ENCODE results near the gene FBXL4. TPM values are rescaled to one million over a fixed set of nuclear protein-coding genes. Genes with fewer than 3 reads are reported as not detected.

The FBXL4 gene
- total RNA-seq, 1 experiment from 2014 or later: 5.1 TPM

DNA sequence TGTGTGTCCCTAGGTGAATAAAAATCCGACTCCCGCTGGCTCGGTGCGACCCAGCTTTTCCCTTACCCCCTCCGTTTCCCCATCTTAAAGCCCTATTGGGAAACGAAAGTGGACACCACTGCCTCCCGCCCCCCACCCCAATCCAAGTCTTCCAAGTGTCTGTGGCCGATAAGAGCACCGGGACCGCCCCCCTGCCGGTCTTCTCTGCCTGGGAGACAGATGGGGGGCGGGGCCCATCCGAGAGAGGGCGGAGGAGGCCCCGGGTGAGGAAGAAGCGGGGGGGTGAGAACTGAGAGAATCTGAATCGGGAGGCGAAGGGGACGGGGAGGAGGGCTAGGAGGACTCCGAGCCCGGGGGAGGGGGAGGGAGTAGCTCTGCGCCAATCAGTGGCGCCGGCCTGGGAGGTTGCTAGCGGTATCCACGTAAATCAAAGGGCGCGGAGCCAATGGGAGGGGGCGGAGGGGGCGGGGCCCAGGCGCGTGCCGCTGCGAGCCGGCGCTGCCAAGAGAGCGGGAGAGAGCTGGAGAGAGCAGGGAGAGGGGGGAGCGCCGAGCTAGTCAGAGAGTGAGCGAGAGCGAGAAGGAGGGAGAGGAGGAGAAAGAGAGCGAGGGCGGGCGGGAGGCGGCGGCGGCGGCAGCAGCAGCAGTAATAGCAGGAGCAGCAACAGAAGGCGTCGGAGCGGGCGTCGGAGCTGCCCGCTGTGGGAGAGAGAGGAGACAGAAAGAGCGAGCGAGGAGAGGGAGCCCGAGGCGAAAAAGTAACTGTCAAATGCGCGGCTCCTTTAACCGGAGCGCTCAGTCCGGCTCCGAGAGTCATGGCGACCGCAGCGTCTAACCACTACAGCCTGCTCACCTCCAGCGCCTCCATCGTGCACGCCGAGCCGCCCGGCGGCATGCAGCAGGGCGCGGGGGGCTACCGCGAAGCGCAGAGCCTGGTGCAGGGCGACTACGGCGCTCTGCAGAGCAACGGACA is 113.4 kb downstream of the FBXL4 start, which contains the start of gene POU3F2:
POU3F2 (plus strand) TSS at position 515 of the 972 bp plus-strand sequence; CDS start at position 815, 300 bp downstream.
- no peak within 1 kb of the TSS for H3K23ac ChIP-seq (ENCODE audit: insufficient read length, low read depth, low read length)
- H3K9me3 ChIP-seq (ENCODE audit: control insufficient read depth, low read depth, low read length): no peaks in the 10 kb centered on the region
- H3K79me2 ChIP-seq (ENCODE audit: insufficient read depth, low read length): no peaks in the 10 kb centered on the region
- no peak within 1 kb of the TSS for H2AK5ac ChIP-seq (ENCODE audit: insufficient read length, low read length)
- DNase-seq: peak; percentile 98
- H2BK20ac ChIP-seq (ENCODE audit: low read depth, low read length, poor library complexity, severe bottlenecking): no peak within 1 kb of the TSS
- H3K27me3 Mint-ChIP-seq (ENCODE audit: low read depth): peaks cover 97% of the 10 kb centered on the region
- no peaks in the 10 kb centered on the region for H4K20me1 ChIP-seq (ENCODE audit: control insufficient read depth, insufficient read depth, insufficient read length)
- no peak within 1 kb of the TSS for H3K18ac ChIP-seq (ENCODE audit: insufficient read length, low read depth, low read length)
- no peak within 1 kb of the TSS for H3K9ac ChIP-seq (ENCODE audit: extremely low read depth, insufficient read length, low read length)
- H3K56ac ChIP-seq (ENCODE audit: insufficient read length, low read depth, low read length): no peak within 1 kb of the TSS
- peaks cover 0 to 7% of the 10 kb centered on the region in 2 experiments; a peak in 3 of 5 replicates for H3K9me3 Mint-ChIP-seq
- H2BK15ac ChIP-seq (ENCODE audit: low read depth, low read length): no peak within 1 kb of the TSS
- TF ChIP-seq, protein P1, sequence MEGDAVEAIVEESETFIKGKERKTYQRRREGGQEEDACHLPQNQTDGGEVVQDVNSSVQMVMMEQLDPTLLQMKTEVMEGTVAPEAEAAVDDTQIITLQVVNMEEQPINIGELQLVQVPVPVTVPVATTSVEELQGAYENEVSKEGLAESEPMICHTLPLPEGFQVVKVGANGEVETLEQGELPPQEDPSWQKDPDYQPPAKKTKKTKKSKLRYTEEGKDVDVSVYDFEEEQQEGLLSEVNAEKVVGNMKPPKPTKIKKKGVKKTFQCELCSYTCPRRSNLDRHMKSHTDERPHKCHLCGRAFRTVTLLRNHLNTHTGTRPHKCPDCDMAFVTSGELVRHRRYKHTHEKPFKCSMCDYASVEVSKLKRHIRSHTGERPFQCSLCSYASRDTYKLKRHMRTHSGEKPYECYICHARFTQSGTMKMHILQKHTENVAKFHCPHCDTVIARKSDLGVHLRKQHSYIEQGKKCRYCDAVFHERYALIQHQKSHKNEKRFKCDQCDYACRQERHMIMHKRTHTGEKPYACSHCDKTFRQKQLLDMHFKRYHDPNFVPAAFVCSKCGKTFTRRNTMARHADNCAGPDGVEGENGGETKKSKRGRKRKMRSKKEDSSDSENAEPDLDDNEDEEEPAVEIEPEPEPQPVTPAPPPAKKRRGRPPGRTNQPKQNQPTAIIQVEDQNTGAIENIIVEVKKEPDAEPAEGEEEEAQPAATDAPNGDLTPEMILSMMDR (conservative IDR thresholded peaks at IDR 0.05): no peak
- H3K27me3 ChIP-seq (ENCODE audit: insufficient read depth, low read length): peaks cover 73% of the 10 kb centered on the region
- H3K4ac ChIP-seq (ENCODE audit: low read depth, low read length): no peak within 1 kb of the TSS
- no peak within 1 kb of the TSS for H3K14ac ChIP-seq (ENCODE audit: insufficient read depth, low read length)
- H3K27ac ChIP-seq (ENCODE audit: insufficient read length, low read depth, low read length): no peak within 1 kb of the TSS
- H3K4me2 ChIP-seq (ENCODE audit: insufficient read depth, insufficient read length, low read length): peak within 1 kb of the TSS; percentile 81
- no peak within 1 kb of the TSS for H4K91ac ChIP-seq (ENCODE audit: insufficient read length, low read depth, low read length)
- peaks cover 10% of the 10 kb centered on the region; the same call in 1 of the 2 replicates for H3K4me1 ChIP-seq (ENCODE audit: insufficient read depth, low read length)
- no peak within 1 kb of the TSS for H4K5ac ChIP-seq (ENCODE audit: insufficient read length, low read depth, low read length)
- H3K4me1 Mint-ChIP-seq: peaks cover 33 to 51% of the 10 kb centered on the region in 2 experiments
- H2BK12ac ChIP-seq (ENCODE audit: insufficient read length, low read depth, low read length): no peak within 1 kb of the TSS
- H4K8ac ChIP-seq (replicated peaks; ENCODE audit: insufficient read length, low read depth, low read length): no peak within 1 kb of the TSS
- no peak within 1 kb of the TSS for H2AFZ ChIP-seq (ENCODE audit: low read length)
- no peak within 1 kb of the TSS for H2BK120ac ChIP-seq (ENCODE audit: low read depth, low read length, poor library complexity, severe bottlenecking)
- no peak within 1 kb of the TSS for H3T11ph ChIP-seq (ENCODE audit: low read length)
- H3K27ac Mint-ChIP-seq: no peak within 1 kb of the TSS; a peak in 1 of 7 replicates
- no CpG with 5 or more reads among the region's 83 CpGs for WGBS (ENCODE audit: extremely low coverage, insufficient read length, low lambda C conversion rate)
- H2BK5ac ChIP-seq (ENCODE audit: insufficient read length, low read length): no peak within 1 kb of the TSS
- H3K23me2 ChIP-seq (ENCODE audit: insufficient read length, low read depth, low read length, poor library complexity, severe bottlenecking): peaks cover 28% of the 10 kb centered on the region
- H3K79me1 ChIP-seq (ENCODE audit: insufficient read depth, low read depth, low read length, poor library complexity, severe bottlenecking): no peaks in the 10 kb centered on the region
- H3K4me3 Mint-ChIP-seq: peak within 1 kb of the TSS; percentile 71 to 85
- no peaks in the 10 kb centered on the region; a peak in 1 of 7 replicates for H3K36me3 Mint-ChIP-seq (ENCODE audit: insufficient read depth in 1 of 3, low read depth in 3 of 3)

Data from H9 (cell line).